Duodenal mucosa (tissue), 2 donors: ENCODE results near the gene SRXN1.

ENCODE experiments used
- H3K27ac ChIP-seq: one replicate; pipeline ENCODE4 v1.7.0; 2013; ENCODE audit warnings: low read depth, low read length
- H3K27me3 ChIP-seq, 2 donors: one replicate each; pipeline ENCODE4 v1.7.0; 2013; ENCODE audit warnings: low read length in 2 of 2, control low read depth in 1 of 2; ENCODE audit not compliant: insufficient read depth in 2 of 2, control insufficient read depth in 1 of 2
- H3K36me3 ChIP-seq, 2 donors: one replicate each; pipeline ENCODE4 v1.7.0; 2013; ENCODE audit warnings: low read length in 2 of 2, control low read depth in 1 of 2; ENCODE audit not compliant: insufficient read depth in 2 of 2, control insufficient read depth in 1 of 2
- H3K4me1 ChIP-seq, 2 donors: one replicate each; pipeline ENCODE4 v1.7.0; 2013; ENCODE audit warnings: low read length in 2 of 2, control low read depth in 1 of 2; ENCODE audit not compliant: insufficient read depth in 2 of 2, control insufficient read depth in 1 of 2
- H3K4me3 ChIP-seq, 2 donors: one replicate each; pipeline ENCODE4 v1.7.0; 2013; ENCODE audit warnings: low read length in 2 of 2, low read depth in 1 of 2
- H3K9ac ChIP-seq, 2 donors: one replicate each; pipeline ENCODE4 v1.7.0; 2013; ENCODE audit warnings: low read length in 2 of 2, low read depth in 1 of 2
- H3K9me3 ChIP-seq, 2 donors: one replicate each; pipeline ENCODE4 v1.7.0; 2013; ENCODE audit warnings: low read length in 2 of 2, control low read depth in 1 of 2; ENCODE audit not compliant: control insufficient read depth in 1 of 2

Gene SRXN1

GRCh38 chr20:675453-676314 is 22.7 kb upstream of the SRXN1 start, which contains the start of gene SCRT2:
Gene SCRT2, minus strand, starts transcription at chr20:675802. Its CDS starts 201 bp downstream, at chr20:675601.
- Histone ChIP-seq H3K4me3 (no peak within 1 kb of the TSS), H3K27me3 (peaks cover 42 to 58% of the 10 kb centered on the region in 2 donors), H3K36me3 (no peaks in the 10 kb centered on the region), H3K27ac (no peak within 1 kb of the TSS), H3K9me3 (no peaks in the 10 kb centered on the region), H3K4me1 (peaks cover 0 to 5% of the 10 kb centered on the region in 2 donors), H3K9ac (no peak within 1 kb of the TSS)

GRCh38 chr20:675033-675452 is 22.0 kb upstream of the SRXN1 start:
- Histone ChIP-seq H3K4me1 (peaks cover 0 to 5% of the 10 kb centered on the region in 2 donors), H3K27ac (no peak overlapping the region), H3K36me3 (no peaks in the 10 kb centered on the region), H3K4me3 (no peak overlapping the region), H3K9ac (no peak overlapping the region), H3K9me3 (no peaks in the 10 kb centered on the region), H3K27me3 (peaks cover 42 to 58% of the 10 kb centered on the region in 2 donors)

- Histone ChIP-seq H3K9me3 (no peaks in the 10 kb centered on the region), H3K4me3 (no peak overlapping the region), H3K27ac (no peak overlapping the region), H3K27me3 (peaks cover 42 to 52% of the 10 kb centered on the region in 2 donors), H3K9ac (no peak overlapping the region), H3K36me3 (no peaks in the 10 kb centered on the region), H3K4me1 (peaks cover 0 to 5% of the 10 kb centered on the region in 2 donors)
Observed at GRCh38 chr20:673603-674001, 20.6 kb upstream of the SRXN1 start.

- Histone ChIP-seq H3K27me3 (peaks cover 39 to 52% of the 10 kb centered on the region in 2 donors), H3K9ac (no peak overlapping the region), H3K4me1 (peaks cover 0 to 5% of the 10 kb centered on the region in 2 donors), H3K36me3 (no peaks in the 10 kb centered on the region), H3K4me3 (no peak overlapping the region), H3K27ac (no peak overlapping the region), H3K9me3 (no peaks in the 10 kb centered on the region)
Observed at GRCh38 chr20:672963-673602, 20.1 kb upstream of the SRXN1 start.

DNA sequence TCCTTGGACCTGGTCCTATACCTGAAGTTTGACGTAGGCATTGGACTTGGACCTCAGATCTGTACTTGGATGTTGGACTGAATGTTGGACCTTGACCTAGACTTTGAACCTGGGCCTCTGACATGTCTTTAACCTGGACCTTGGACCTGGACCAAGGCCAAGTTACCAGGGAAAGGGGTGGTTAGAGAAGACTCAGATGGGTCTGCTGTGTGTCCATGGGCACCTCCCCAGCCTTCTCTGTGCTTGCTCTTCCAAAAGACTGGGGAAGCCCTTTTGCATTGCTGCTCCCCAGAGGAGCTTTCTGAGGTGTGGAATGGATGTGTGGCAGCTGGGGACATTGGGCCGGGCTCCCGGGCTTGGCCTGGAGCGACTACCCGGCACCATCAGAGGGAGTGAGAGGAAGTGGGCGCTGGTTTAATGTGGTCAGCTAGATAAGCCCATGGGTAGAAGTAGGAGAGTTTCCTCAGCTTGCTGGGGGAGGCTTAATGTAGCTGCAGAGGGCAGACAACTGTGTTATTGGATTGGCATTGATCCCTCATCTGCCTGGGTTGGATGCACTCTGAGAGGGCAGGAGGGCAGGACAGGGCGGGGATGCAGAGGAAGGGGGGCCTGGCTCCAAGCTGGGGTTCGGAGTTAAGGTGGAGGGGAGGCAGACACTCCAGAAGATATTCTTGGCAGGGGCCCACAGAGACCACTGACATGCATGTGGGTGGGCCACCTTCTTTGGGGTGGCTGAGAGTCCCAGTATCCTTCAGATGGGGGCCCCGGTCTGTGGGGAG is 18.4 kb upstream of the SRXN1 start:
- Histone ChIP-seq H3K27me3 (peaks cover 32 to 50% of the 10 kb centered on the region in 2 donors), H3K27ac (no peak overlapping the region), H3K9ac (no peak overlapping the region), H3K4me1 (peaks cover 0 to 5% of the 10 kb centered on the region in 2 donors), H3K36me3 (no peaks in the 10 kb centered on the region), H3K9me3 (no peaks in the 10 kb centered on the region), H3K4me3 (no peak overlapping the region)

- Histone ChIP-seq H3K4me3 (no peak overlapping the region), H3K9me3 (no peaks in the 10 kb centered on the region), H3K27me3 (peaks cover 33 to 58% of the 10 kb centered on the region in 2 donors), H3K36me3 (no peaks in the 10 kb centered on the region), H3K9ac (no peak overlapping the region), H3K4me1 (no peaks in the 10 kb centered on the region), H3K27ac (no peak overlapping the region)
Observed at GRCh38 chr20:669573-669972, 16.6 kb upstream of the SRXN1 start.

GRCh38 chr20:668638-669037 is 15.6 kb upstream of the SRXN1 start:
- peaks cover 37 to 53% of the 10 kb centered on the region in 2 donors for H3K27me3 ChIP-seq
- H3K9ac ChIP-seq, result no peak overlapping the region
- no peaks in the 10 kb centered on the region for H3K9me3 ChIP-seq
- no peak overlapping the region for H3K4me3 ChIP-seq
- no peaks in the 10 kb centered on the region for H3K36me3 ChIP-seq
- no peaks in the 10 kb centered on the region for H3K4me1 ChIP-seq
- no peak overlapping the region for H3K27ac ChIP-seq

- no peak overlapping the region for H3K27ac ChIP-seq
- H3K9me3 ChIP-seq, result no peaks in the 10 kb centered on the region
- H3K36me3 ChIP-seq, result no peaks in the 10 kb centered on the region
- H3K27me3 ChIP-seq, result peaks cover 36 to 53% of the 10 kb centered on the region in 2 donors
- H3K4me3 ChIP-seq, result no peak overlapping the region
- H3K9ac ChIP-seq, result no peak overlapping the region
- no peaks in the 10 kb centered on the region for H3K4me1 ChIP-seq
Observed at GRCh38 chr20:668050-668449, 15.1 kb upstream of the SRXN1 start.

GRCh38 chr20:667351-668034 is 14.5 kb upstream of the SRXN1 start:
- no peak overlapping the region for H3K9ac ChIP-seq
- no peak overlapping the region for H3K4me3 ChIP-seq
- H3K27ac ChIP-seq, result no peak overlapping the region
- no peaks in the 10 kb centered on the region for H3K4me1 ChIP-seq
- peaks cover 39 to 53% of the 10 kb centered on the region in 2 donors for H3K27me3 ChIP-seq
- H3K9me3 ChIP-seq, result no peaks in the 10 kb centered on the region
- no peaks in the 10 kb centered on the region for H3K36me3 ChIP-seq
